DMS153 treated with DMSO at 0.1 percent for 48 hours (cell line): ENCODE results near the gene CCL3.
"Not testable (repeated sequence)": the region's sequence is repeated elsewhere in the genome, so short reads cannot be mapped to it uniquely, and the experiment has no call there.

Source experiments
- DNase-seq: peaks from one replicate; lab custom pipeline; 2025; ENCODE audit not compliant: unreplicated experiment; lab: John Stamatoyannopoulos, UW

The CCL3 gene

DNA sequence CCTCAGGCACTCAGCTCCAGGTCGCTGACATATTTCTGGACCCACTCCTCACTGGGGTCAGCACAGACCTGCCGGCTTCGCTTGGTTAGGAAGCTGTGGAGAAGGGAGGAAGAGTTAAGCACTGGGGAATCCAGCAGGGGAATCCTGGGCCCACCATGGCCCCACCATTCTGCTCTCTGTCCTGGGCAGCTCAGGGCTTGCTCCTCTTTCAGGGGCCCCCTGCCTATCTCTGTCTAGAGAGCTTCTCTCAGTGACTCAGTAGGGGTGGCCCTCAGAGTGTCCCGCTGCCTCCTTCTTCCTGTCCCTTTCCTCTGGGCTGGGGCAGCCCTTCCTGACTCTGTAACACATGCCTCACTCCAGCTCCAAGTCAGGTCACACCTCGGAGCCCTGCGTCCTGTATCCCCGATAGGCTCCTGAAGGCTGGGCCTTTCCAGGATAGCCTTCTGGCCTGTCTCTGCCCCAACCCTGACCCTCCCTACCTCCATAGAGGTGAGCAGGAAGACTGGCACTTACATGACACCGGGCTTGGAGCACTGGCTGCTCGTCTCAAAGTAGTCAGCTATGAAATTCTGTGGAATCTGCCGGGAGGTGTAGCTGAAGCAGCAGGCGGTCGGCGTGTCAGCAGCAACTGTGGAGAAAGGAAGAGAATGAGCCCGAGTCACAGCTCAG lies 1.1 kb downstream of the CCL3 start:
- DNase-seq: no peak

DNA sequence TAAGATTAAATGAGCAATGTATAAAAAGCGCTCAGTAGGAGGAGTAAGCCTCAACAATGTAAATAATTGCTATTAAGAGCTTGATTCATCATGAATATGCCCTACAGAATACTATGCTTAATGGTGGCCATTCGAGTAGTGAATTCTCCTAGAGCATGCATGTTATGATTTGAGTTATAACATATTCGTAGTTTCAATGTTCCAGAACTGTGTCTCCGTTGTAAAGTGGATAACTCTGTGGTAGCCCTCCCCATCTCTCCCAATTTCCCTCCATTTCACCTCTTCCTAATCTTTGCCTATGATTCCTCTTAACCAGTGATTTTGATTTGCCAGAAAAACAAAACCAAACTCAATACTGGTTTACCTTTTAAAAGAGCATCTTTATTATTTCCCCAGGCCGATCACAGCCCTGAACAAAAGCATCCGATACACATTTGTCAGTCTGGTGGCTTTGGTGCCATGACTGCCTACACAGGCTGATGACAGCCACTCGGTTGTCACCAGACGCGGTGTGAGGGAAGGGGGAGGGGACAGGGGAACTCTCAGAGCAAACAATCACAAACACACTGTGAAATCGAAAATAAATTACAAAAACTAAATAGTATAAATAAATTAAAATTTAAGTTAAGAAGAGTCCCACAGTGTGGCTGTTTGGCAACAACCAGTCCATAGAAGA lies 1.9 kb downstream of the CCL3 start:
- DNase-seq: not testable (repeated sequence)

GRCh38 chr17:36087471-36087870 lies 2.5 kb downstream of the CCL3 start:
- not testable (repeated sequence) for DNase-seq

DNA sequence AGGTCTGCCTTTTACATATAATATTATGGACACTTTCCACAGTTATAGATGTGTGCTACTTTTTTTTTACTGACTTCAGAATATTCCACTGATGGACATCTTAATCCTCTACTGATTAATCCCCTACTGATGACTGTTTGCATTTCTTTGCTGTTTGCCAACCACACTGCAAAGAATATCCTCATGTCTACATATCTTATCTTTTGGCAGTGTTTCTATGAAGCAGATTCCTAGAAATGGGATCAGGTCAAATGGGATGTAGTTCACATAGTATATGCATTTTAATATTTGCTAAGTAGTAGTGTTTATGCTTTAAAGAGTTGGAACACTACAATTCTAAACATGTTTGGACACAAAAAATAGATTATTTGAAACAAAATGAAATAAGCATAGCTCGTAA lies 3.2 kb downstream of the CCL3 start:
- DNase-seq: no peak

- no peak for DNase-seq
These were observed 4.2 kb downstream of the CCL3 start for GRCh38 chr17:36085765-36086164.

DNA sequence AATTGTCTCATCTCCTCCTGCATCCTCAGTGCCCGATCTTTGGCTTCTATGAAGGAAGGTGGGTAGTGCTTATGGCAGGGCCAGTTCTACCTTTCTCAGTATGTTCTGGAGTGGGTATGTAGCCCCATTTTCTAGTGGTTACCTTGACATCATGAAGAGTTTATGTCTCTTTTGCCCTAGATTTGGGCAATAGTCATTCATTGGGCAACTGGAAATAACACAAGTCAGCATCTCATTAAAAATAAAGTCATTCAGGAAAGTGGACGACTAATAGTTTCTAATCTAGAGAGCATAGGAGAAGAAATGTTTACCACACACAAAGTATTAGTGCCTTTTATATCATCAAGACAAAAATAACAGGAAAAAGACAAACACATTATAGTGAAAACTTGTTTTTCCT lies 6.3 kb downstream of the CCL3 start:
- not testable (repeated sequence) for DNase-seq

GRCh38 chr17:36082482-36083120 lies 7.3 kb downstream of the CCL3 start:
- DNase-seq: not testable (repeated sequence)

- not testable (repeated sequence) for DNase-seq
These were observed 8.1 kb downstream of the CCL3 start for GRCh38 chr17:36081681-36082471.

- no peak for DNase-seq
These were observed 15.6 kb downstream of the CCL3 start for GRCh38 chr17:36074365-36074764.

DNA sequence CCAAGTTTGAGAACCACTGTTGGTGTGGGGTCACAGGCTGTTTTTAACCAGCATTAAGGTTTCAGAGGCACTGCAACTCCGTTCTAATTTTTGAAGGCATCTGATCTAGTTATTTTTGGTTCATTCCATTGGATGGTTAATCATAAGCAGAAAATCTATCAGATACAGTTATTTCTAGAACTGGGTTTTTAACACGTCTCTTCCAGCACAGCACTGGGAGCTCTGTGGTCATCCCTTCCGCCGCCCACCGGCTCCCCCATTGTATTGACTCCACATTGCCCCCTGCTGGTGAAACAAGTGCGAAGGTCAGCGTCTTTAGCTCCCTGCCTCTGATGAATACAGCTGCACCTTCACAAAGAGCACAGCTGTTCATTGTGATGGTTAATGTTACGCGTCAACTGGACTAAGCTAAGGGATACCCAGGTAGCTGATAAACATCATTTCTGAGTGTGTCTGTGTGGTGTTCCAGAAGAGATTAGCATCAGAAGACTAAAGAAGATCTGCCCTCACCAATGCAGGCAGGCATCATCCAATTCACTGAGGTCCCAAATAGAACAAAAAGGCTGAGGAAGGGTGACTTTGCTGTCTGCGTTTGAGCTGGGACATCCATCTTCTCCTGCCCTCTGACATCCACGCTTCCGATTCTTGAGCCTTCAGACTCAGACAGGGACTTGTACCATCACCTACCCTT lies 17.4 kb downstream of the CCL3 start:
- no peak for DNase-seq

GRCh38 chr17:36071751-36072150 lies 18.2 kb downstream of the CCL3 start:
- DNase-seq: no peak

GRCh38 chr17:36070427-36070826 lies 19.5 kb downstream of the CCL3 start:
- DNase-seq: no peak

- DNase-seq: no peak
These were observed 20.8 kb downstream of the CCL3 start for GRCh38 chr17:36069136-36069535.

- DNase-seq: no peak
These were observed 21.4 kb downstream of the CCL3 start for GRCh38 chr17:36068524-36068923.

GRCh38 chr17:36066365-36066985 lies 23.5 kb downstream of the CCL3 start:
- no peak for DNase-seq

DNA sequence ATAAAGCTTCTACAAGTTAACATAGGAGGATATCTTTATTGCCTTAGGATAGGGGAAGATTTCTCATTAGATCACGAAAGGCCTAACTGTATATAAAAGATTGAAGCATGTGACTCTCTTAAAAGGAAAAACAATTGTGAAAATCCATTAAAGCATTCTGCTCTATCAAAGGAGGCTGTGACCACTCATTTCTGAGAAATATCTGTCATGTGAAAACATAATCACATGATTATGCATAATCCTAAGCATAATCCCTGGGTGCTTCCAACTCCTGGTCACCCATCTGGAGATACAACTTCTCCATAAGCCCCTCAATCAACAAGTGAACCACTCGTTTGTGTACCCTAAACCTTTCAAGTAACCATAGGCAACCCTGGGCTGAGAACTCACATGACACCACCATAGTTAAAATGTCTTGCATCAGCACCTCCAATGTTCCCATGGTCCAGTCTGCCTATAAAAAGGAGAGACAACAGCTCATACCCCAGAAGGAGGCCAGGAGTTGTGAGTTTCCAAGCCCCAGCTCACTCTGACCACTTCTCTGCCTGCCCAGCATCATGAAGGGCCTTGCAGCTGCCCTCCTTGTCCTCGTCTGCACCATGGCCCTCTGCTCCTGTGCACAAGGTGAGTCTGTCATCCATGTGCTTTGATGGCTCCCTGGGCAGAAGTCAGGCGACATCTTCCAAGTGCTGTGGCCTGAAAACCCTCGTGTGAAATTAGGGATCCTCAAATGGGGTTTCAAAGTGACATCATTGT lies 26.0 kb downstream of the CCL3 start, which contains the start of gene CCL18:
CCL18 (plus strand) TSS at position 487 of the 756 bp plus-strand sequence; CDS start at position 558, 71 bp downstream.
- no peak for DNase-seq

DNA sequence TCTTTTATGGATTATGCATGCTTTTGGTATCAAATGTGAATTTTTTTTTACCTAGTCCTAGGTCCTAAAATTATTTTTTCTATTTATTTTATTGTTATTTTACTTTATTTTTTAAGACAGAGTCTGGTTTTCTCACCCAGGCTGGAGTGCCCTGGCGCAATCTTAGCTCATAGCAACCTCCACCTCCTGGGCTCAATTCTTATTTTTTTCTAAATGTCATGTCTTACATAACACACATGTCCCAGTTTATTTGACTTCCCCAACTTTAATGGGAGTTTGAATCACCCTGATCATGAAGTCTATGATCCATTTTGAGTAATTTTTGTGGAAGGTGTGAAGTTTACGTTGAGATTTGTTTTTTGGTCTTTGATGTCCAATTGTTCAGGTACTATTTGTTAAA lies 29.1 kb downstream of the CCL3 start:
- DNase-seq: no peak

- DNase-seq: no peak
These were observed 30.5 kb downstream of the CCL3 start for GRCh38 chr17:36059406-36059805.

DNA sequence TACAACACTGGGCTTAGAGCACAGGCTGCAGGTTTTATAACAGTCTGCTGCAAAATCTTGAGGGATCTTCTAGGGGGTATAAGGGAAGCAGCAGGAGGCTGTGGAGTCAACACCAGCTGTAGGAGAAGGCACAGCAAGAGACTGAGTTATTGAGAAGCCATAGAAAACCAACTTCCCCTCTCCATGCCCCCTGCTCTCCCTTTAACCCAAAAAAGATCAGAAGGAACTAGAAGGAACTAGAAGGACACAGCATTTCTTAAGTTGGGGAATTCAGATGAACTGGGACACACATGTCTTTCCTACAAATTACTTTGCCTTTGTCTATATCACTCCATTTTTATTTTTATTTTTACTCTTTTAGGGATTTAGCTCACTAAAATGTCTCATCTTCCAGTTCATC lies 32.0 kb downstream of the CCL3 start:
- DNase-seq: no peak
